Measurements from ENCODE around the gene CCN5. TPM values are rescaled to one million over a fixed set of nuclear protein-coding genes. Genes with fewer than 3 reads are reported as not detected.
"Not testable (repeated sequence)": the region's sequence is repeated elsewhere in the genome, so short reads cannot be mapped to it uniquely, and the experiment has no call there.

CCN5 gene
- total RNA-seq, 1 experiment from 2014 or later, result 0.37 TPM

DNA sequence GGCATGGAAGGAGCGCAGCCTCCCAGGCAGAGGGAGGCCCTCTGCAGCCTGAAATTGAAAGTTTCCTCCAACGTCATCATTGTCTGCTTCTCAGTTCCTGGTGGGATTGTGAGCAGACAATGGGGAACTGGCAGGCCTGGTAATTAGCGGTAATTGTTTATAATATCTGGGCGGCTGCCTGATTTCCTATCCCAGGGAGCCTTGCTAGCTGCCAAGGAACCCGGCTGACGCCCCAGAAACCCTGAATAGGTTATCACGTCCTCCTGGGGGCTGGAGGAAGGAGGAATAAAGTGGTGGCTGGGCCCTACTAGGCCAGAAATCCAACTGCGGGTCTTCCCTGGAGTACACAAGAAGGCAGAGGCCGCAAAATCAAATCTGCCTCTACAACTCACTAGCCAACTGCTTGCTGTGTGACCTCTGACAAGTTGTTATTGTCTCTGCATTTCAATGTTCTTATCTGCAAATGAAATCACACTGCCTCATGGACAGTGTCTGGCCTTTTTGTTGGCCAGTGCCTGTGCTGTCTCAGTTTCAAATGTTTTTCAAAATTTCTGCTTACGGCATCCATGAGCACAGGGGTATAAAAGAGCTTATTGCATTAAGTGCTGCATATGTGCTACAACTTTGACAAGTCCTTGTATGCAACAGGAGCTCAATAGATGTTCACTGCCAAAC is 47.4 kb downstream of the CCN5 start (continued):
- TF ChIP-seq E2F5 (CRISPR knock-in tag; IDR thresholded peaks at IDR 0.05) (no peak), USF2 (CRISPR knock-in tag; IDR thresholded peaks at IDR 0.05) (no peak)

GRCh38 chr20:44763798-44764197 is 48.6 kb downstream of the CCN5 start:
- H3K9me3 Mint-ChIP-seq; ATAC-seq; H3K27ac Mint-ChIP-seq; DNase-seq (ENCODE audit: low spot score); POLR2A ChIA-PET; H3K27me3 Mint-ChIP-seq (ENCODE audit: low read depth); H3K4me3 Mint-ChIP-seq; H3K36me3 Mint-ChIP-seq; H3K4me1 Mint-ChIP-seq: not testable (repeated sequence)
- CTCF ChIA-PET, result interaction anchor here (1.1 to 1.5 kb wide), 2 partner anchors 16 to 22 kb away, joined by 3 to 5 read pairs; no protein-coding TSS in a partner anchor

DNA sequence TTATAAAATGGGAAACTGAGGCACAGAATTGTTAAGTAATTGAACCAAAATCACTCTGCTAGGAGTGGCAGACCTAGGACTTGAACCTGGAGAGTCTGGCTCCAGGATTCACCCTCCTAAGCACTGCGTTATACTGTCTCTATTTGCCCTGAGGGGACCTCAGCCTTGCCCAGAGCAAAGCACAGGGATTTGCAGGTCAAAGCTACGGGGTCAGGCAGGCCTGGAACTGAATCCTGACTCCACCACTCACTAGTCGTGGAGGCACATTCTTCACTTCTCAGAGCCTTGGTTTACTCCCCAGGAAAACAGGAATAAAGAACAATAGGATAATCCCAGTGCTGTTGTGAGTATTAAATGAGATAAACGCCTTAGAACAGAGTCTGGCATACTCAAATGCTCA is 49.9 kb downstream of the CCN5 start:
- Mint-ChIP-seq H3K9me3 (no peaks in the 10 kb centered on the region), H3K27me3 (ENCODE audit: low read depth) (no peaks in the 10 kb centered on the region), H3K36me3 (no peaks in the 10 kb centered on the region), H3K4me3 (no peak overlapping the region), H3K27ac (no peak overlapping the region), H3K4me1 (peaks cover 7% of the 10 kb centered on the region; the same call in 1 of the 2 replicates)
- TF ChIP-seq ZNF121 (CRISPR knock-in tag; IDR thresholded peaks at IDR 0.05), result no peak
- TF ChIP-seq NR1H2 (CRISPR knock-in tag; IDR thresholded peaks at IDR 0.05), result no peak
- TF ChIP-seq RELA (CRISPR knock-in tag; IDR thresholded peaks at IDR 0.05; ENCODE audit: borderline replicate concordance), result no peak
- no peak for TF ChIP-seq ESRRA (CRISPR knock-in tag; IDR thresholded peaks at IDR 0.05; ENCODE audit: borderline replicate concordance)
- TF ChIP-seq, protein P1, sequence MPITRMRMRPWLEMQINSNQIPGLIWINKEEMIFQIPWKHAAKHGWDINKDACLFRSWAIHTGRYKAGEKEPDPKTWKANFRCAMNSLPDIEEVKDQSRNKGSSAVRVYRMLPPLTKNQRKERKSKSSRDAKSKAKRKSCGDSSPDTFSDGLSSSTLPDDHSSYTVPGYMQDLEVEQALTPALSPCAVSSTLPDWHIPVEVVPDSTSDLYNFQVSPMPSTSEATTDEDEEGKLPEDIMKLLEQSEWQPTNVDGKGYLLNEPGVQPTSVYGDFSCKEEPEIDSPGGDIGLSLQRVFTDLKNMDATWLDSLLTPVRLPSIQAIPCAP (CRISPR knock-in tag; IDR thresholded peaks at IDR 0.05), result no peak
- TF ChIP-seq, protein P2, sequence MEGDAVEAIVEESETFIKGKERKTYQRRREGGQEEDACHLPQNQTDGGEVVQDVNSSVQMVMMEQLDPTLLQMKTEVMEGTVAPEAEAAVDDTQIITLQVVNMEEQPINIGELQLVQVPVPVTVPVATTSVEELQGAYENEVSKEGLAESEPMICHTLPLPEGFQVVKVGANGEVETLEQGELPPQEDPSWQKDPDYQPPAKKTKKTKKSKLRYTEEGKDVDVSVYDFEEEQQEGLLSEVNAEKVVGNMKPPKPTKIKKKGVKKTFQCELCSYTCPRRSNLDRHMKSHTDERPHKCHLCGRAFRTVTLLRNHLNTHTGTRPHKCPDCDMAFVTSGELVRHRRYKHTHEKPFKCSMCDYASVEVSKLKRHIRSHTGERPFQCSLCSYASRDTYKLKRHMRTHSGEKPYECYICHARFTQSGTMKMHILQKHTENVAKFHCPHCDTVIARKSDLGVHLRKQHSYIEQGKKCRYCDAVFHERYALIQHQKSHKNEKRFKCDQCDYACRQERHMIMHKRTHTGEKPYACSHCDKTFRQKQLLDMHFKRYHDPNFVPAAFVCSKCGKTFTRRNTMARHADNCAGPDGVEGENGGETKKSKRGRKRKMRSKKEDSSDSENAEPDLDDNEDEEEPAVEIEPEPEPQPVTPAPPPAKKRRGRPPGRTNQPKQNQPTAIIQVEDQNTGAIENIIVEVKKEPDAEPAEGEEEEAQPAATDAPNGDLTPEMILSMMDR (IDR thresholded peaks at IDR 0.05), result no peak
- ChIA-PET POLR2A (no interaction called here), CTCF (no interaction called here)
- ATAC-seq, result no peak
- DNase-seq (ENCODE audit: low spot score), result no peak

DNA sequence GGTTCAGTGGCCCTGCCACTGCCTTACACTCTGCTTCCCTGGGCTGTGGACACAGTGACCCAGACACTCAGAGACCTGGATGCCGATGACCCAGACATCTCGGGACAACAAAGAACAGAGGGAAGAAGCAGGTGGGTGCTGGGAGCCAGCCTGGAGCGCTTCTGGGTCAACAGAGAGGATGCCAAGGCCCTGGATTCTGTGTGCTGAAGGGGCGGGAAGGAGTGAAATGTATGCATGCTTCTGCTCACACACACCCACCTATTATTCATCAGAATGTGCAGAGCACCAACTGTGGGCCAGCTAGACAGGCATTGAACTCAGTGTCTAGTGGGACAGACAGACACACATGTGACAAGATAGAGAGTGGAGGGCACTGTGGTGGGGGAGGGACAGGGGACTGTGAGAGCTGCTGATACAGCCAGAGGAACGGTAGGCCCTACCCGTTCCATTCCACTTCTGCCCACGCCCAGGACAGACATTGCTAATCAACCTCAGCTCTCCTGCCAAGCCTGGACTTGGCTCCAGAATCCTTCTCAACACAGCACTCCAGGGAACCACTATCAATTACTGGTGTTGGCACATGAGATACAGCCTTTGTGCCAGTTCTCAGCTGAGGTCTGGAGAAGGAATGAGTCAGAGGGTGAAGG is 50.7 kb downstream of the CCN5 start:
- Mint-ChIP-seq H3K27ac (no peak overlapping the region), H3K4me1 (peaks cover 7% of the 10 kb centered on the region; the same call in 1 of the 2 replicates), H3K9me3 (no peaks in the 10 kb centered on the region), H3K27me3 (ENCODE audit: low read depth) (no peaks in the 10 kb centered on the region), H3K36me3 (no peaks in the 10 kb centered on the region), H3K4me3 (no peak overlapping the region)
- DNase-seq (ENCODE audit: low spot score), result no peak
- CTCF ChIA-PET, result interaction anchor here (1.8 kb wide), 1 partner anchor 20 kb away, joined by 6 read pairs; no protein-coding TSS in a partner anchor
- POLR2A ChIA-PET, result no interaction called here
- no peak for TF ChIP-seq USF2 (CRISPR knock-in tag; IDR thresholded peaks at IDR 0.05)
- TF ChIP-seq PRRX2 (CRISPR knock-in tag; IDR thresholded peaks at IDR 0.05), result no peak
- no peak for TF ChIP-seq ZNF263 (CRISPR knock-in tag; IDR thresholded peaks at IDR 0.05; ENCODE audit: low read depth)
- TF ChIP-seq SOX15 (CRISPR knock-in tag; IDR thresholded peaks at IDR 0.05), result no peak
- ATAC-seq, result no peak
